AG04449 (cell line): ENCODE results near the gene TMEM242.

Experiments used
- CTCF ChIA-PET: fragments of 350-600 bp; formaldehyde crosslinking; extraction: SDS; loops from one replicate; lab custom pipeline; 2021; ENCODE audit warnings: antibody characterized with exemption; lab: Yijun Ruan, JAX
- POLR2A ChIA-PET: fragments of 400-600, 350-600 bp; formaldehyde crosslinking; extraction: SDS; loops from one replicate; lab custom pipeline; 2020; ENCODE audit warnings: antibody characterized with exemption, inconsistent platforms; lab: Yijun Ruan, JAX
- DNase-seq: peaks from one replicate; pipeline ENCODE4 v3.0.0-alpha.2; 2010; ENCODE audit warnings: low read depth, low spot score
- H3K4me3 ChIP-seq: 2 replicates; pipeline ENCODE4 v1.5.1; 2011; ENCODE audit warnings: low read depth, mild to moderate bottlenecking, control low read depth, low read length
- TF ChIP-seq, protein P1 (sequence below): IDR thresholded peaks from one replicate; pipeline ENCODE4 v1.5.1; 2011; ENCODE audit warnings: mild to moderate bottlenecking, moderate library complexity, low read length, control low read depth, inconsistent platforms; ENCODE audit not compliant: insufficient read depth; ENCODE audit errors: missing control alignments

The TMEM242 gene

DNA sequence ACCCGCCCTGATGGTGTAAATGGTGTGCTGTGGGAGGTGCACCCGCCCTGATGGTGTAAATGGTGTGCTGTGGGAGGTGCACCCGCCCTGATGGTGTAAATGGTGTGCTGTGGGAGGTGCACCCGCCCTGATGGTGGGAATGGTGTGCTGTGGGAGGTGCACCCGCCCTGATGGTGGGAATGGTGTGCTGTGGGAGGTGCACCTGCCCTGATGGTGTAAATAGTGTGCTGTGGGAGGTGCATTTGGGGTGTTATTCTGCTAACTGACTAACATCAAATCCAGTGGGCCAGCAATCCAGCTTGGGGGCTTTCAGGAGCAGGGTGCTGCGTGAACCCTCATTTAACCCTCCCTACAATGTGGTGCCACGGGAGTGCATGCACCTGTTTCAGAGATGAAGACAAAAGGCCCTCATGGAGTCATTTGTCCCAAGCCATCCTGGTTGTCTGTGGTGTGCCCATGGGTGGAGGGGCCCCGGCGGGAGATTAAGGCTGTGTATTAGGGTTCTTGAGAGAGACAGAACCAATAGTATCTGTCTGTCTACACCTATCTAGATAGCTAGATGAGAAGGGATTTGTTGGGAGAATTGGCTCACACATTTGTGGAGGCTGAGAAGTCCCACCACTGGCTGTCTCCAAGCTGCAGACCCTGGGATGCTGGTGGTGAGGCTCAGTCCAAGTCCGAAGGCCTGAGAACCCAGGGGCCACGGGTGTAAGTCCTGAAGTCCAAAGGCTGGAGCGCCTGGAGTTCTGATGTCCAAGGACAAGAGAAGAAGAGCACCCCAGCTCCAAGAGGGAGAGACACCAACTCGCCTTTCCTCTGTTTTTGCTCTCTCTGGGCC lies 39.2 kb downstream of the TMEM242 start:
- TF ChIP-seq, protein P1, sequence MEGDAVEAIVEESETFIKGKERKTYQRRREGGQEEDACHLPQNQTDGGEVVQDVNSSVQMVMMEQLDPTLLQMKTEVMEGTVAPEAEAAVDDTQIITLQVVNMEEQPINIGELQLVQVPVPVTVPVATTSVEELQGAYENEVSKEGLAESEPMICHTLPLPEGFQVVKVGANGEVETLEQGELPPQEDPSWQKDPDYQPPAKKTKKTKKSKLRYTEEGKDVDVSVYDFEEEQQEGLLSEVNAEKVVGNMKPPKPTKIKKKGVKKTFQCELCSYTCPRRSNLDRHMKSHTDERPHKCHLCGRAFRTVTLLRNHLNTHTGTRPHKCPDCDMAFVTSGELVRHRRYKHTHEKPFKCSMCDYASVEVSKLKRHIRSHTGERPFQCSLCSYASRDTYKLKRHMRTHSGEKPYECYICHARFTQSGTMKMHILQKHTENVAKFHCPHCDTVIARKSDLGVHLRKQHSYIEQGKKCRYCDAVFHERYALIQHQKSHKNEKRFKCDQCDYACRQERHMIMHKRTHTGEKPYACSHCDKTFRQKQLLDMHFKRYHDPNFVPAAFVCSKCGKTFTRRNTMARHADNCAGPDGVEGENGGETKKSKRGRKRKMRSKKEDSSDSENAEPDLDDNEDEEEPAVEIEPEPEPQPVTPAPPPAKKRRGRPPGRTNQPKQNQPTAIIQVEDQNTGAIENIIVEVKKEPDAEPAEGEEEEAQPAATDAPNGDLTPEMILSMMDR, result no peak
- CTCF ChIA-PET, result interaction anchor here (8.9 kb wide), 1 partner anchor 8 kb away, joined by 72 read pairs; no protein-coding TSS in a partner anchor
- POLR2A ChIA-PET, result no interaction called here
- no peak for DNase-seq
- H3K4me3 ChIP-seq, result no peak overlapping the region

DNA sequence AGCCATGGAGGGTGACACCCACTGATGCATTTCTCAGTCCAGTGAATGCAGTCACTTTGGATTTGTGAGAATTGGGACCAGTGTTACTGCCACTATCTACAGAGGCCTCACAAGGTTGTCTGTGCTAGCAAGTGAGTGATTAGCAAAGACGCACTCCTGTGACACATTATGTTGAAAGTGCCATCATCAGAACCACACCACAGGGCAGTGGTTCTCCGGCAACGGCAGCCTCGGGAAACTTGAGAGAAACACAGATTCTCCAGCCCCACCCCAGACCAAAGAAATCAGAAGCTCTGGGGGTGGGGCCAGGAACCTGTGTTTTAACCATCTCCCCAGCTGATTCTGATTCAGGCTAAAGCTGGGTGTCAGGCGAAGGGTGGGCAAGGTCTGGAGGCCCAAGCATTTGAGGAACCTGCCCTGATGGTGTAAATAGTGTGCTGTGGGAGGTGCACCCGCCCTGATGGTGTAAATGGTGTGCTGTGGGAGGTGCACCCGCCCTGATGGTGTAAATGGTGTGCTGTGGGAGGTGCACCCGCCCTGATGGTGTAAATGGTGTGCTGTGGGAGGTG lies 39.9 kb downstream of the TMEM242 start:
- no peak overlapping the region for H3K4me3 ChIP-seq
- TF ChIP-seq, protein P1, result no peak
- DNase-seq, result no peak
- ChIA-PET CTCF (interaction anchor here (8.9 kb wide), 1 partner anchor 8 kb away, joined by 72 read pairs; no protein-coding TSS in a partner anchor), POLR2A (no interaction called here)

DNA sequence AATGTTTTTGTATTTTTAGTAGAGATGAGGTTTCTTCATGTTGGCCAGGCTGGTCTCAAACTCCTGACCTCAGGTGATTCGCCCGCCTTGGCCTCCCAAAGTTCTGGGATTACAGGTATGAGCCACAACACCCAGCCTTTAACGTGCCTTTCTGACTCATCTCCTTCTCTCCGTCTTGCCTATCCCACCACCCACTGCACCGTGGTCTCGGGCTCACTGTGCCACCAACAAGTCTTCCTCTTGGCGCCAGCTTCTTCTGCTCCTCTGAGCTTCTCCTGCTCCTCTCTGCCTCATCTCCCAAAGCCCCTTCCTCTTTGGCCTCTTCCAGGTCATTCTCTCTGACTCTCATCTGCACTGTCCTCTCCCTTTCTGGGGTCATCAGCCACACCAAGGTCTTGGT lies 41.0 kb downstream of the TMEM242 start:
- ChIA-PET POLR2A (no interaction called here), CTCF (interaction anchor here (0.8 to 1.4 kb wide), 3 partner anchors 8 to 24 kb away, joined by 3 to 5 read pairs (median 3); no protein-coding TSS in a partner anchor)

DNA sequence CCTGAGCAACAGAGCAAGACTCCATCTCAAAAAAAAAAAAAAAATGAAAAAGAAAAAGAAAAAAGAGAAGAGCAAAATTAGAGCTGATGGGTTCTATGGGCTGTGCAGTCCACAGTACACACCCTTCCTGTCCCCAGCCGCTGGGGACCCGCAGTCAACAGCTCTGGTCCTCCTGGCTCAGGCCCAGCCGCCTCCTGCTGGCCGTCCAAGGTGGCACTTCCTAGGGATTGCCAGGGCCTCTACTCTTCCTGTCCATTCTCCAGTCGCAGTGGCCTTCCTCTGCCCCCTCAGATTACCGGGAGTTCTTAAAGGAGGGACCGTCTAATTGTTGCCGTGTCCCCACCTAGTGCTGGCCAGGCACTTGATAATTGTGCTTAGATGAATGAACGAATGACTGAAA lies 41.7 kb downstream of the TMEM242 start:
- ChIA-PET CTCF (interaction anchor here (0.8 to 1.4 kb wide), 3 partner anchors 9 to 24 kb away, joined by 3 to 5 read pairs (median 3); no protein-coding TSS in a partner anchor), POLR2A (interaction anchor here (0.8 kb wide), 1 partner anchor 38 kb away, joined by 3 read pairs; no protein-coding TSS in a partner anchor)
- no peak overlapping the region for H3K4me3 ChIP-seq
- DNase-seq, result no peak
- TF ChIP-seq, protein P1, result peak; percentile 32

More for the DNA sequence above, 41.0 kb downstream of the TMEM242 start:
- no peak for DNase-seq
- TF ChIP-seq, protein P1, result no peak
- H3K4me3 ChIP-seq, result no peak overlapping the region

DNA sequence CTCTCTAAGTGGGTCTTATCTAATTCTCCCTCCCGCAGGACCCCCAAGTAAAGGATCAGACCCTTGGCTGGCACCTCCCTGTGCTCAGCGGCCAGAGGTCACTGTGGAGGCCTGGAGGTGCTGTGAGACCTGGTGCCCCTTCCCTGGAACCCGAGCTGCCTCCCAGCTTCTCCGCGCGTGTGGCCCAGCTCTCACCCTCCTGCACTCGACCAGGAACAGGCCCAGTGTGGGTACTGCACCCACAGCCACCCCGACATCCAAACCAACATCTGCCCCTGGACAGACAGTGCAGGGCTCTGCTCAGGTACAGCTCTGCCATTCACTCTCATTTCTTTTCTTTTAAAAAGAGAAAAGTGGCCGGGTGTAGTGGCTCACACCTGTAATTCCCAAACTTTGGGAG lies 42.4 kb downstream of the TMEM242 start:
- no peak overlapping the region for H3K4me3 ChIP-seq
- no peak for DNase-seq
- CTCF ChIA-PET, result interaction anchor here (1.4 kb wide), 1 partner anchor 23 kb away, joined by 5 read pairs; no protein-coding TSS in a partner anchor
- TF ChIP-seq, protein P1, result no peak
- POLR2A ChIA-PET, result interaction anchor here (0.8 kb wide), 1 partner anchor 37 kb away, joined by 3 read pairs; no protein-coding TSS in a partner anchor

DNA sequence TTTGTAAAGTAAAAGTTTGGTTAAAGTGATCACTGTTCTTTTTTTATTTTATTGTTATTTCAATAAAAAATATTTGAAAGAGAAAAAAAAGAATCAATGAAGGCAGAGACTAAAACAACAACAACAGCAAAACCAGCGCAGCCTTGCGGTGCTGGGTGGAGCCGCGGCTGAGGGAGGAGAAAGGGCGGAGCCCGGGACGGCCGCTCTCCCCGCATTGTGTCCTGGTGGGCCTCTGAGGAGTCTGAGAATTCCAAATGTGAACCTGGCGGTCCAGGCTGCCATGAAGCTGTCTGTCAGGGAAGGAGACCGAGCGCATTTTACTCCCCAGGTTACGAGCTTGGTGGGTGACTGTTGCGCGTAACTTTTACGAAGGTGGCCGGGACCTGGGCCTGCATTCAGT lies 43.2 kb downstream of the TMEM242 start:
- CTCF ChIA-PET, result no interaction called here
- TF ChIP-seq, protein P1, result no peak
- H3K4me3 ChIP-seq, result no peak overlapping the region
- DNase-seq, result no peak
- POLR2A ChIA-PET, result no interaction called here
